Ishikawa (cell line): ENCODE results near the gene NHSL2.

Experiments used
- CEBPB ChIP-seq: IDR thresholded peaks from 2 replicates; pipeline ENCODE4 v1.6.1; 2012
- CREB1 ChIP-seq: IDR thresholded peaks from 2 replicates; pipeline ENCODE4 v1.6.1; 2012; ENCODE audit warnings: low read depth
- EGR1 ChIP-seq: IDR thresholded peaks from 2 replicates; pipeline ENCODE4 v1.6.1; 2012
- EP300 ChIP-seq: IDR thresholded peaks from 2 replicates; pipeline ENCODE4 v1.6.1; 2012; ENCODE audit warnings: borderline replicate concordance
- FOXM1 ChIP-seq: IDR thresholded peaks from 2 replicates; pipeline ENCODE4 v1.6.1; 2012; ENCODE audit warnings: low read depth, borderline replicate concordance
- MAX ChIP-seq: IDR thresholded peaks from 2 replicates; pipeline ENCODE4 v1.6.1; 2012
- NFIC ChIP-seq: IDR thresholded peaks from 2 replicates; pipeline ENCODE4 v1.6.1; 2012
- RAD21 ChIP-seq: IDR thresholded peaks from 2 replicates; pipeline ENCODE4 v1.6.1; 2012; ENCODE audit warnings: low read depth
- REST ChIP-seq: IDR thresholded peaks from 2 replicates; pipeline ENCODE4 v1.6.1; 2012; ENCODE audit warnings: low read depth, mild to moderate bottlenecking
- TAF1 ChIP-seq: IDR thresholded peaks from 2 replicates; pipeline ENCODE4 v1.6.1; 2012; ENCODE audit warnings: low read depth, mild to moderate bottlenecking
- TCF12 ChIP-seq: IDR thresholded peaks from 2 replicates; pipeline ENCODE4 v1.6.1; 2012; ENCODE audit warnings: low read depth
- TEAD4 ChIP-seq: IDR thresholded peaks from 2 replicates; pipeline ENCODE4 v1.6.1; 2012
- USF1 ChIP-seq: IDR thresholded peaks from 2 replicates; pipeline ENCODE4 v1.6.1; 2012
- YY1 ChIP-seq: IDR thresholded peaks from 2 replicates; pipeline ENCODE4 v1.6.1; 2012; ENCODE audit warnings: low read depth
- ZBTB7A ChIP-seq: IDR thresholded peaks from 2 replicates; pipeline ENCODE4 v1.6.1; 2012; ENCODE audit warnings: low read depth

Gene NHSL2

GRCh38 chrX:72071213-72071612, 160.6 kb downstream of the NHSL2 start:
- TF ChIP-seq EP300: no peak
- TF ChIP-seq USF1: no peak
- TF ChIP-seq REST: no peak
- no peak for TF ChIP-seq NFIC
- TF ChIP-seq CREB1: no peak
- TF ChIP-seq TAF1: no peak
- TF ChIP-seq EGR1: no peak
- TF ChIP-seq ZBTB7A: no peak
- TF ChIP-seq MAX: no peak
- TF ChIP-seq TCF12: no peak
- TF ChIP-seq YY1: no peak
- TF ChIP-seq CEBPB: no peak
- TF ChIP-seq TEAD4: no peak
- no peak for TF ChIP-seq FOXM1
- no peak for TF ChIP-seq RAD21

- TF ChIP-seq CREB1 (no peak), REST (no peak), RAD21 (no peak), YY1 (no peak), USF1 (no peak), FOXM1 (no peak), CEBPB (no peak), ZBTB7A (no peak), TCF12 (no peak)
Observed at GRCh38 chrX:72073633-72074032, 163.0 kb downstream of the NHSL2 start.

- TF ChIP-seq REST: no peak
- no peak for TF ChIP-seq USF1
- TF ChIP-seq CEBPB: no peak
Observed at GRCh38 chrX:72078411-72078810, 167.8 kb downstream of the NHSL2 start.

- TF ChIP-seq CEBPB: no peak
- no peak for TF ChIP-seq REST
- TF ChIP-seq CREB1: no peak
- no peak for TF ChIP-seq EGR1
- no peak for TF ChIP-seq TEAD4
- TF ChIP-seq YY1: no peak
- TF ChIP-seq USF1: no peak
- no peak for TF ChIP-seq TAF1
- TF ChIP-seq EP300: no peak
- no peak for TF ChIP-seq TCF12
- no peak for TF ChIP-seq FOXM1
- no peak for TF ChIP-seq MAX
- no peak for TF ChIP-seq ZBTB7A
- no peak for TF ChIP-seq NFIC
- no peak for TF ChIP-seq RAD21
Observed at GRCh38 chrX:72079607-72080006, 169.0 kb downstream of the NHSL2 start.
